HepG2 (cell line): Measurements from ENCODE around the gene VSTM1.

Experiments
- CEBPB ChIP-seq: IDR thresholded peaks from 2 replicates; pipeline ENCODE4 v1.6.1; 2011; ENCODE audit warnings: low read depth, low read length, improper control_type of control experiment, borderline replicate concordance
- CTCF ChIP-seq: sonication (generic); formaldehyde crosslinking; IDR thresholded peaks from 2 replicates; pipeline ENCODE4 v1.5.0; 2020; ENCODE audit warnings: mild to moderate bottlenecking, missing genetic modification reagents, moderate library complexity
- MAZ ChIP-seq, 2 experiments: sonication (generic) in 1 of 2; formaldehyde crosslinking in 1 of 2; IDR thresholded peaks; 2 replicates each; pipeline versions ENCODE4 v1.5.0 to v1.6.1; 2012 to 2020; ENCODE audit warnings: low read depth in 2 of 2, mild to moderate bottlenecking in 2 of 2, borderline replicate concordance in 1 of 2, improper control_type of control experiment in 1 of 2, low read length in 1 of 2, missing genetic modification reagents in 1 of 2, moderate library complexity in 1 of 2
- RFX5 ChIP-seq: IDR thresholded peaks from 2 replicates; pipeline ENCODE4 v1.6.1; 2011; ENCODE audit warnings: low read depth, low read length, improper control_type of control experiment
- ZFP36 ChIP-seq: fragments of 150-350 bp; IDR thresholded peaks from 2 replicates; pipeline ENCODE4 v1.6.1; 2018; ENCODE audit warnings: borderline replicate concordance, low read length, low read depth; ENCODE audit not compliant: partially characterized antibody
- ZNF609 ChIP-seq: sonication (generic); formaldehyde crosslinking; IDR thresholded peaks from 2 replicates; pipeline ENCODE4 v1.4.0; 2020; ENCODE audit warnings: mild to moderate bottlenecking, missing genetic modification reagents, borderline replicate concordance

GRCh38 chr19:54024660-54025059 lies 39.0 kb downstream of the VSTM1 start:
- TF ChIP-seq CTCF (CRISPR knock-in tag) (no peak), CEBPB (no peak), ZFP36 (no peak), MAZ (IDR thresholded peaks at IDR 0.05; ENCODE audit: borderline replicate concordance, low read depth, low read length) (no peak), MAZ (CRISPR knock-in tag; IDR thresholded peaks at IDR 0.05; ENCODE audit: low read depth) (no peak), RFX5 (no peak), ZNF609 (CRISPR knock-in tag) (no peak)
